NCI-H146 treated with DMSO at 0.1 percent for 48 hours (cell line): ENCODE results near the gene TSPAN14.

Experiments
- DNase-seq: peaks from one replicate; lab custom pipeline; 2025; ENCODE audit not compliant: unreplicated experiment; lab: John Stamatoyannopoulos, UW

TSPAN14 gene

GRCh38 chr10:80580638-80581468, 126.7 kb downstream of the TSPAN14 start:
- DNase-seq: no peak

- DNase-seq: no peak
Measured at GRCh38 chr10:80581469-80581835, 127.3 kb downstream of the TSPAN14 start.

- no peak for DNase-seq
Measured at GRCh38 chr10:80582286-80582960, 128.3 kb downstream of the TSPAN14 start.
